Middle frontal gyrus (tissue), 1 donor: ENCODE measurements around the gene PLEKHO1.
A peak's percentile ranks its signal among the peaks of the same experiment; 100 is the strongest.

Source experiments
- DNase-seq: peaks from one replicate; pipeline ENCODE4 v3.0.0-alpha.2; 2015; ENCODE audit warnings: low spot score; ENCODE audit errors: extremely low spot score

The PLEKHO1 gene

DNA sequence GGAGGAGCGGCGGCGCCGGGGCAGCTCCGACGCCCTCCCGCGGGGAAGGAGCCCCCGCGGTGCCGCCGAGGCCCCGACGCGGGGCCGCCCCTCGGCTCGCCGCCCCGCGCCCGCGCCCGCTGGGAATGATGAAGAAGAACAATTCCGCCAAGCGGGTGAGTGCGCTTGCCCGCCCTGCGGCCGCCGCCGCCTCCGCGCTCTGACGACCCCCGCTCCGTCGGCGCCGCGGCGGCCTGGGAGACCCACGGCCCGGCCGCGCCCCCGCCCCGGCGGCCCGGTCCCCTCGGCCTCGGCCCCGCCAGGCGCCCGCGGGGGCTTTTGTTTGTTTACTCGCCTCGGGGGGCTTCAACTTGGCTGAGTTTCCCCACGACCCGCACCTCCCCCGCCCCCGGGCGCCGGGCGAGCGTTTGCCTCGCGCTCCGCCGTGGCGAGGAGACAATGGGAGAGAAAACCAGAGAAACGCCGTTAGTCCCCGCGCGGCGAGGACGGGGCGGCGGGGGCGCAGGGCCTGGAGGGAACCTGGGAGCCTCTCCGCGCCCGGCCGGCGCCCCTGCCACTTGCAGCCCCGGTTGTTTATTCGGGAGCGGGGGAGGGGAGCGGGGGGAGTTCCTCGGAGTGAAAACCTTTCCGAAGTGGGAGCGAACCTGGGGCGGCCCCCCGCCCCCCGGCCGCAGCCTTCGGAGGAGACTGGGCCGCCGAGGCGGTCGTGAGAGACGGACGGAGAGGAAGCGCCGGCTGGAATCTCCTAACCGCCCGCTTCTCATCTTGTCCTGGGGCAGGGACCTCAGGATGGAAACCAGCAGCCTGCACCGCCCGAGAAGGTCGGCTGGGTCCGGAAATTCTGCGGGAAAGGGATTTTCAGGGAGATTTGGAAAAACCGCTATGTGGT is 661 bp downstream of the PLEKHO1 start:
- DNase-seq: no peak

DNA sequence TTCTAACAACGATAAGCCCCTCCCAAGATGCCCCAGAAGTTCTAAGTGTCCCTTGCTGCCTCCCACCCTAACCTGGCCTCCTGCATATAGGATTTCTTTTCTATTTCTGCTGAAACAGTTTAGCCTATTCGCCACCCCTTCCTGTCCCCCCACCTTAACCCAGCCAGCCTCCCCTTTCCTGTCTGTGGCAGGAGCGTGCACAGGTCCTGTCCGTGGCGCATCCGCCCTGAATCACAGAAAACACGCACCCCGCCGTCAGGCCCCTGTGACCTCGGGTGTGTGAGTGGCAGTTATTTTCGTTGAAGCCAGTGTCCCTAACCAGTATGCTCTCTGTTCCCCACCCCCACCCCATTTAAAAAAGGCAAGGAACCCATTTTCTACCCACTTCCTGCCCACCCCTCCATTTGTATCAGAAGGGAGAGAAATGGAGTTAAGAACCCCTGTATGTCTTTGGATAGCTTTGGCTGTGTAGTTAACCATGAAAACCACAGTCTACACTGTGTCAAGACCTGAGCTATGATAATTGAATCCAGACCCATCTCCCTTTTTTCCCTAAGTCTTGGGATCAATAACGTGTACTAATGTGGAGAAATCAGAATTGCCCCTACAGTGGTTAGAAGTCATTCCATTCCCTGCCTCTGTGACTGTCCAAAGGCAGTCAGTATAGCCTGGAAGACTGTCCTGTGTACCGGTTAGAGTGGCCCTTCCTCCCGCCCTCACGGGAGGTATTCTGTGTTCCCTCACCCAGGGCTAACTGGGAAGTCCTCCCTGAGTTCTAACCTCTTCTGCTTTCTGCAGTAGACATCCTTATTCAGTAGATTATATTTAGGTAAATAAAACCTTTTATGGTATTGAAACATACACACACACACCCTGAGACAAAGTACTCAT is 1.8 kb downstream of the PLEKHO1 start:
- DNase-seq: no peak

DNA sequence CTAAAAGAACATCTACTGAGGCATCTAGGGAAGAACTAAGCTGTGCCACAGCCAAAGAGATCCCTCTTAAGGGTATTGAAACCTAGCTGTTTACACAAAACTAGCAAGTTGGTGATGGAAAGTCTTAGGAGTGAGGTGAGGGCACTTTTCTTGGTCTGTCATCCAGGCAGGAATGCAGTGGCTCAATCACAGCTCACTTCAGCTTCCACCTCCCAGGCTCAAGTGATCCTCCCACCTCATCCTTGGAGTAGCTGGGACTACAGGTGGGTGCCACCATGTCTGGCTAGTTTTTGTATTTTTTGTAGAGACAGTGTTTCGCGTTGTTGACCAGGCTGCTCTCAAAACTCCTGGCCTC is 2.4 kb downstream of the PLEKHO1 start:
- DNase-seq: no peak

DNA sequence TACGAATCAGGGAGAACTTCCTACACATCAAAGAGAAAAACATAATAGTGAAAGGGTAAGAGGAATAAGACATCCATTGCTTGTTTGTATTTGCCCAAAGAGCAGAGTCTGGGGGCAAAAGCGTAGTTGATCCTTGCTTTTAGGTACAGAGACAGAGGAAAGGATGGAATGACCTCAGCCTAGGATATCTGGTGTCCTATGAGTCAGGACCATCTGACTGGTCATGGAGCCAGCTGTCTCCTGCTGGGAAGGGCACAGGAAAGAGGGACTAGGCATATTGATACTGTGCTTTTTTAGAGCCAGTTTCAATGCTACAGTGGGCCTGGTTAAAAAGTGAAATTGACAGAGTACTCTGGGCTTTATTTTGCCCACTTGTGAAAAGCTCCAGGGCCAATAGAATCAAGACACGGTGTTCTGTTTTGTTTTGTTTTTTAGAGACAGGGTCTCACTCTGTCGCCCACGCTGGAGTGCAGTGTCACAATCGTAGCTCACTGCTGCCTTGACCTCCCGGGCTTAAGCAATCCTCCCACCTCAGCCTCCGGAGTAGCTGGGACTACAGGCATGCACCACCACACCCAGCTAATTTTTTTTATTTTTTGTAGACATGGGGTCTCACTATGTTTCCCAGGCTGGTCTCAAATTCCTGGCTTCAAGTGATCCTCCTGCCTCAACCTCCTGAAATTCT is 3.2 kb downstream of the PLEKHO1 start:
- no peak for DNase-seq

DNA sequence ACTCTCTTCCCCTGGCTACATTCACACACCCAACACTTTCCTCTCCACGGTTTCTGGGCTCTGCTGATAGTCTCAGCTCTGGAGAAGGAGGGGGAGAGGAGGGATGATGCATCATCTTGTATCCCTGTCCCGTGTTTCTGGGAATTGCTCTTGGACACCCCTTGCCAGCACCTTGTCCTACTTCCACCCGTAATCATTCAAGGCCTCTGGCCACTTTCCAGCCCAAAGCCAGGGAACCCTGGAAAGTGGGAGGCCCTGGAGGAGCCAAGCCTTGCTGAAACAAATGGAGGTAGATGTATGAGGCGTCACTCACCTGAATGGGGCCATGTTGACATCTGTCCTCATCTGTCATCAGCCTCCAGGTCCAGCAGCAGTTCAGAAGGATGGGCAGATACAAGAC is 4.4 kb downstream of the PLEKHO1 start:
- DNase-seq: no peak

DNA sequence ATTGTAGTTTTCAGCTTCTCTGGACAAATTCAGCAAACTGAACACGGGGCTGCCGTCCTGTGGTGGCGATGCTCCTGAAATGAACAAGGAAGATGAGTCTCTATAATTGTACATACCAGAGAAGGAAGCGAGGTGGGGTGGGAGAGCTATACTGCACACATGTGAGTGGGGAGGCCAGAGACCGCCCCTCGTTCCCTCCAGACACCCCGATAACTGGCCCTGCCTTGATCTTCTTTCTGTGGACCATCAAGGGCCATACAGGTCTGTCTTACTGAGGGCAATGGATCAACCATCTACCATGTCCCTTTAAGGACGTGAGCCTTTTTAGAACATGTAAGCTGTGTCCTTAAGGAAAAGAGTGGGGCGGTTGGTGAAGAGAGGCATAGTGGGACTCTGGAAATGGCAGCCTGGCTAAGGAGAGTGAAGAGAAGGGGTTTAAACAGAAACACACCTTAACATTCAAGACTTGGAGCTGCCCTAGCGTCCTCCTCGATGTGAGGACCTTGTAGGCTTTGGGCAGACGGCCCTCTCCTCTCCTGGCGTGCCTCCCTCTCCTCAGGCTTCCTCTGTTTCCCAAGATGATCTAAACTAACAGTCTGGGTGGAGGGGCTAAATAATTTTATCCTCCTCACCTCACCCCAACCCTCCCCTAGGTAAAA is 5.8 kb downstream of the PLEKHO1 start:
- DNase-seq: no peak

DNA sequence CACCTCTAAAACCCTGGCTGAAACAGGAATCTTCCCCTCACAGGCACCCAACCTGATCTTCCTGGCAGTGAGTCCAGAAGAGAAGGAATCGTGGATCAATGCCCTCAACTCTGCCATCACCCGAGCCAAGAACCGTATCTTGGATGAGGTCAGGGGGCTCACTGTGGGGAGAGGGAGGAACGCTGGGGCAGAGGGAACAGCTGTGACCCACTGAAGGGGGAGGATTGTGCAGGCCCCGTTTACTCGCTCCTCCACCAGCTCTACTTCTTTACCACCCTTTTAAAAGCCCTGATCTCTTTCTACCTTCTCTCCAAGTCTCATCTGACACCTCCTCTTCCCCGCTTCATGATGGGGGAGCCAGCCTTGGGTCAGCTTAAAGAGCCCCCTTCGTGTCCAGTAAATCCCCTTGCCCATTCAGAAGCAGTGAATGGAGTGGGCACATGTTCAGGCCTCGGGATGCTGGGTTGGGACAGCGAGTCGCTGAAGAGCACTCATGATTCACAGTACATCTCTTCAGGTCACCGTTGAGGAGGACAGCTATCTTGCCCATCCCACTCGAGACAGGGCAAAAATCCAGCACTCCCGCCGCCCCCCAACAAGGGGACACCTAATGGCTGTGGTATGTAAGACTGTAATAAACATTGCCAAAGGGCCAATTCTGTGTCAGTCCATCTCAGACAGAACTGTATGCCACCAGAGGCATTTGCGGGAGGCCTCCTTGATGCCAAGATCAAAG is 7.3 kb downstream of the PLEKHO1 start:
- DNase-seq: no peak

DNA sequence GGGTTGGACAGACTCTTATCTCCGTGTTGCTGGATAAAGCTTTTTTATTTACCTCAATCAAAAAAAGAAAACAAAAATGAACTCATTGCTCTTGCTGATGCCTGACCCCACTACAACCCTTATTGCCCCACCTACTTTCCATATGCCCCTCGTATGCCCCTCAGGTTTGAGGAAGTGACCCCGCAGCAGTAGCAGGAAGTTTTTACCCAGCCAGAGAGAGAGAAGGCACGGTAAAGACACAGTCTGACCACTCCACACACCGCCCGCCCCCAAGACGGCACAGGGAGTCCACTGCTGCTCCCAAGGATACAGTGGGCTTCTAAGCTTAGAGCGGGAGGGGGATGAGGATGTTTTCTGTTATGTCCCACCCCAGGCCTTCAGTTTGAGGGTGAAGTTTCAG is 9.8 kb downstream of the PLEKHO1 start:
- no peak for DNase-seq

DNA sequence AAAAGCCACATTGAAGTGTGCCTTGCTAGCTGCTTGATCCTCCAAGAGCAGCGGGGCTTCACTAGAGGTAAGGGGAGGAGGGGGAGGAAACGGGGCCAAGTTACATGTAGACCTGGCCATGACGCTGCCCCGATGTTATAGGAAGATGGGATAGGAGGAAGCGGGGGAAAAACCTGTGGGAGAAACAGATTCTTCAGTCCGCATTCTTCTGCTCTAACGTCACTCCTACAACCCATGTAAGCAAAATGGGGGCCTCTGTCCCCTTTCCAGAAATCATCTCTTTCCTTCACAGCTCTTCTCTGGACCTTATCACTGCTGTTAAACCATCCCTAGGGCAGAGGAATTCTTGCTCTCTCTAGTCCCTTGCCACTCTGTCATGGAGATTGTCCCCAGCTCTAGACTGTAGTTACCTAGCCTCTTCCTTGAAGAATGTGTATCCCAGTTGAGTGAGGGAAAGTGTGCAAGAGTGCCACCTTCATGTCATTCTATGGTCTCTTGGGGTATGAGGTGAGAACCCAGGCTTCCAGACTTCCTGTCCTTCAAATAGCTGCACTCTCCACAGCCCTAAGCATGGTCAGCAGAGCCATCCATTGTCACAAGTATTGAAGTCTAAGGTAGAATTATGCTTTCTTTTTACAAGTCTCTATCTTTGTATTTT is 11.4 kb downstream of the PLEKHO1 start:
- DNase-seq: no peak

DNA sequence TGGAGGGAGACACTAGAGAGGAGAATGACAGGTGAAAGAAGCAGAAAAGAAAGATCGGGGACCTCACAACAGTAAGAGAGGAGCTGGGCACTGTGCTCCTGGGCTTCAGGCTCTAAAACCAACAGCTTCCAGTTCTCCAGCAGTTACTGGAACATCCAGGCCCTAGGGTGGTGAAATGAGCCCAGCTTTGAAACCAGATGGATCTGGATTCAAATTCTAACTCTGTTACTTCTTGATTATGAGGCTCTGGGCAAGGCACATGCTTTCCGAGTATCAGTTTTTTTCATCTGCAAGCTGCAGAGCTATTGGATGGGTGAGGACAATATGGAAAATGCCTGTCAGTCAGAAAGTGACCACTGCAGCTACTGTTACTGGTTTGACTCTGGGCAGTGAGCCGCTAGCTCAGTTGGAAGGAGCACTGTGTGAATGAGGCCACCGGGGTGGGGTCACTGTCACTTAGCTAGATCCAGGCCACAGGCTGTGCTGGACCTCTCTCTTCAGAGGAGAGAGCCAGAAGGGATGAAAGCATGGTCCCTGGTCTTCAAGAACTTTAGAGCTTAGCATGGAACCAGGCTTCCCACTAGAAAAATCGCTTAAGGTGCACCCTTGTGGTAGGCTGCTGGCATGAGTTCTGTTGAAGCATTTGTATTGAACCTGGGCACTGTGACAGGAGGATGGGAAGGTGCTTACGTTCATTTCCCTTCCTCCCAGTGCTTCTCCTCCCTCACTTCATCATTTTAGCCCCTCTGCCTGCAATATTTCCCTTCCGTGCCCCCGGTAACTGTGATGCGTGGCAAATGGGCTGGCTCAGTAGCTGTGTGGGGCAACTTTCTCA is 12.2 kb downstream of the PLEKHO1 start:
- no peak for DNase-seq

DNA sequence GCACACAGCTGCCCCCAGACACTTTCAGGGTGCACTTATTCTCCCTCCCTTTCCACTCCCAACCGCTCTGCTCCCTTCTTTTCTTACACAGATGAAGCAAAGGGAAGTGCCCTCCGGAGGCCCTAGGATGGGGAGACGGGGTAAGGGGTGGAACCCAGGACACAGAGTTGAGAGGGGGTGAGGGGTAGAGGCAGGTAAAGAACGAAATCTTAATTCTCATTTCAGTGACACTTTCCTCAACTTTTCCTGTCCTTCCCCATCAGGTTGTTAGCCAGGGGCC is 12.8 kb downstream of the PLEKHO1 start:
- DNase-seq: no peak

DNA sequence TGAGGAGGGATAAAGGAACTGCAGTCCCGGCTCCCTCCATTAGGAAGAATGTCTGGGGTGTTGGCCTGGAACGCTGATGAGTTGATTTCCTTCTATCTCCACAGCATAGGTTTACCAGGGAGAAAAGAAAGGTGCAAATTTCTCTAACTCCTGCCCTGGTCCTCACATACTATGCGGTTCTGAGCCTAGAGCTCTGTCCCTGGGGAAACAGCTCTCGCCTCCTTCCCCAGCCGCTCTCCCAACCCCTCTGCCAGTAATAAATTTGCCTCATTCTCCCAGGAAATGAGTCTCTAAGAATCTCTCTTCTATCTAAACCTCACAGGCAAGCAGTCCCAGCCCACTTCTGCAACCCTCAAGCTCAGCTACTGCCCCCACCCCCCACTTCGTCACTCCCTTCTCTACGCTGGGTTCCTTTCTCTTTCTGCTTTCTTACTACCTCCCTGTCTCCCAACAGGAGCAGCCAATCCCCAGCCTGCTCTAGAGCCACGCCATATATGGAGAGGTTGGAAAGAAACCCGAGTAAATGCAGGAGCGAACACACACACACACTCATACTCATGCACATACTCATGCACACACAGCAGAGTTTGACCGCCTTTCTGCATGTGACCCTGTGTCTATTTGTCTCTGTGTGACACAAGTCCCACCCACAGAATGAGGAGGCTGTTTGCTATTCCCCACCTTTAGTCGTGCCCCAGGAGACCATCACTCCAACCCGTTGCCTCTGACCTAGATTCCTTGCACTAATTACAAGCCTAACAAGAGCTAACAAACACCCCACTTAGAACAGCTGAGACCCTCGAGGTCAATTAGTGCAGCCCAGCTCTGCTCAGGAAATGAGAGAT is 13.4 kb downstream of the PLEKHO1 start:
- DNase-seq: peak; percentile 75

DNA sequence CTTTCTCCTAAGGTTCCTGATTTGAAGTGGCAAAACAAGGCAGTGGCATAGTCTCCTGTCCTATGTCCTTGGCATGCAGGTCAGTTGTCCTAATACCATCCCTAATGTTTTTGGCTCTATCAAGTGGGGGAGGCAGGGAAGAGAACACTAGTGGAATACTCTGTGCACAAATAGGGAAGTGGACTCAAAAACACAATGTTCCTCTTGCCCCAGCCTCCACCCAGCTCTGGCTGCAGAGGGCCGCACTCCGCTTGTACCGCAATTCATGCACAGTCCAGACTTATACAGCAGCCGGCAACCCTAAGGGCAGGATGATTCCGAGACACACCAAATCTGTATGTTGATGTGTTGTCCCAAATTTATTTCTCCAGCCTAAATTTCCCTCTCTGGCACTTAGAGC is 14.5 kb downstream of the PLEKHO1 start:
- no peak for DNase-seq

DNA sequence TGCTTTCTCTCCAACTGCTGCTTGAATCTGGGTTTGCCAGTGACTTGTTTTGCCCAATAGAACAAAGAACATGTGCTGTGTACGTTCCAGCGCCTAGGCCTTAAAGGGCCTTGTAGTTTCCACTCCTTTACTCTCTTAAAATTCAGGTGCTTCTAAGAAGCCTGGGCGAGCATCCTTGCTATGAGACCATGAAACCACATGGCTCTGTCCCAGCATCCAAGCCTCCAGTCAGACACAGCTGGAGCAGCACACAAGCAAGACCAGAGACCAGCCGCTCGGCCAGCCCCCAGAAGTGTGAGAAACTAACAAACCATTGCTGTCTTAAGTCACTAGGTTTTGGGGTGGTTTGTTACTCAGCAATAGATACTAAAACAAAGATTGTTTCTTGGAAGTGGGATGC is 15.1 kb downstream of the PLEKHO1 start:
- no peak for DNase-seq

DNA sequence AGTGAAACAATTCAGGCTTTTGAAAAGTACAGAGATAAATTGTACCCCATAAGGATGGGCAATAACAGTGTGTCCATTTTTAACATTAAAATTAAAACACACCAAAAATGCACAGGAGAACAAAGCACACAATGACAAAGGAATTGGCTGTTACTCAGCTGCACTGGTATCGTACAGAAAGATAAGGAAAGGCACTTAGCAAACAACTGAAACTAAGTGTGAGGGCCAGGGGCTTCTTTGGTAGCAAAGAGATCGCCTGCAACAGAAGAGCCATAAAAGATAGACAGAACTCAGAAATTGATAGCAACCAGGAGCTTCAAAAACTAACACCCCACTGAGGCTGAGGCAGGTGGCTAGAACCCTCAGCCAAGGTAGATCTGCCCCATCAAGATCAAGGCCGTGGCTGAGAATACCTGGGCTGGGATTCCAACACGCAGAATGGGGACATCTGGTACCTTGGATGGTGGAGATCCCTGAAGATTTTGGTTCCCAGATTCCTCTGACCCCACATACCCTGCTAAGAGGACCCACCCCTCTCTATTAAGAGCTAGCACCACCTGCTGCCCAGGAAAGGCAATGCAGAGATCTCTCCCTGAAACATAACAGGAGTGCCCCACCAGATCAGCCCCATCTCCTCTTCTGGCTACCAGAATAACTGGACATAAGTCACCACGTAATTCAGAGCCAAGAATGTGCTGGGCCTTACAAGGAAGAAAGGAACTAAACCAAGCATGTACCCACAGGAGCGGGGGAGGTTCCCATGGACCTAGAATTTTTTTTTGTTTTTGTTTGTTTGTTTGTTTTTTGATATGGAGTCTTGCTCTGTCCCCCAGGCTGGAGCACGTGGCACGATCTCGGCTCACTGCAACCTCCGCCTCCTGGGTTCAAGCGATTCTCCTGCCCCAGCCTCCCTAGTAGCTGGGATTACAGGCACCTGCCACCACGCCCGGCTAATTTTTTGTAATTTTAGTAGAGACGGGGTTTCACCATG is 16.2 kb downstream of the PLEKHO1 start:
- DNase-seq: no peak

DNA sequence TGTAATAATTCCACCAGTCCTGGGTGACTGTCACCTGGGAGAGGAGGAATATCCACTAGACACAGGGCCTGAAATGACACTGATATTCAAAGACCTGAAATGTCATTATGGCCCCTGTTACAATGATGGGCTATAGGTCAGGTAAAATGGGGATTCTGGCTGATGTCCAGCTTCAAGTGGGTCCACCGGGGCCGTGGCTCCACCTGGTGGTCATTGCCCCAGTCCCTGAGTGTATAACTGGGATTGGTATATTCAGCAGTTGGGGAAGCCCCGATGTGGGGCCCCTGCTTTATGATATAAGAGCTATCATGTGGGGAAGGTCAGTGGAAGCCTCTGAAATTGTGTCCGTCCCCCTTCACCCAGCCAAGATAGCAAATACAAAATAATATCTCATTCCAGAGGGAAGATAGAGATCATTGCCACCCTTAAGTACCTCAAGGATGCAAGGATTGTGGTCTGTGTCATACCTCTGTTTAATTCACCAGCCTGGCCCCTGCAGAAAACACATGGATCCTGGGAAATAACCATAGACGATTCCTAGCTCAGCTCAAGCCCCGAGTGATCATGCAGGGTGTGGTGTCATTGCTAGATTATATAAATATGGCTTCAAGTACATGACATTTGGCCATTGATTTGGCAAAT is 19.4 kb downstream of the PLEKHO1 start:
- no peak for DNase-seq

DNA sequence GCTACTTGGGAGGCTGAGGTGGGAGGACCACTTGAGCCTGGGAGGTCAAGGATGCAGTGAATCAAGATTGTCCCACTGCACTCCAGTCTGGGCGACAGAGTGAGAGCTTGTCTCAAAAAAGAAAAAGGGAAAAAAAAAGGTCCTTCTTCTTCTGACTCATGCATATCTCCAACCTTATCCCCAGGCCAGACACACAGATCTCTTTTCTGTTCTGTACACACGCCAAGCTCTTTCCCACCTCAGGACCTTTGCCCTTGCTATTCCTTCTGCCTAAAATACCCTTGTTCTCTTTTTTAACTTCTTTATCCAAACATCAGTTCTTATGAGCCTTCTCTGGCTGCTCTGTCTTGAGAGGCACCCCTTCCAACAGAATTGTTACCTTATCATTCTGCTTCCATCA is 22.1 kb downstream of the PLEKHO1 start:
- no peak for DNase-seq
